Gastroesophageal sphincter (tissue), 3 donors: Measurements from ENCODE around the gene TCEANC2.

Experiments
- POLR2A ChIP-seq, 2 donors: fragments of 450-650 bp; IDR thresholded peaks; one replicate each; pipeline ENCODE4 v1.6.1; 2017; ENCODE audit warnings: antibody characterized with exemption in 2 of 2, mild to moderate bottlenecking in 2 of 2, moderate library complexity in 1 of 2
- TF ChIP-seq, protein P1 (sequence below), 4 experiments: fragments of 200-600 bp in 2 of 4; fragments of 450-650 bp in 2 of 4; sonication (generic) in 1 of 4; IDR thresholded peaks; one replicate each; pipeline ENCODE4 v1.5.1; 2017 to 2019; ENCODE audit warnings: antibody characterized with exemption in 4 of 4, mild to moderate bottlenecking in 2 of 4, moderate library complexity in 2 of 4

DNA sequence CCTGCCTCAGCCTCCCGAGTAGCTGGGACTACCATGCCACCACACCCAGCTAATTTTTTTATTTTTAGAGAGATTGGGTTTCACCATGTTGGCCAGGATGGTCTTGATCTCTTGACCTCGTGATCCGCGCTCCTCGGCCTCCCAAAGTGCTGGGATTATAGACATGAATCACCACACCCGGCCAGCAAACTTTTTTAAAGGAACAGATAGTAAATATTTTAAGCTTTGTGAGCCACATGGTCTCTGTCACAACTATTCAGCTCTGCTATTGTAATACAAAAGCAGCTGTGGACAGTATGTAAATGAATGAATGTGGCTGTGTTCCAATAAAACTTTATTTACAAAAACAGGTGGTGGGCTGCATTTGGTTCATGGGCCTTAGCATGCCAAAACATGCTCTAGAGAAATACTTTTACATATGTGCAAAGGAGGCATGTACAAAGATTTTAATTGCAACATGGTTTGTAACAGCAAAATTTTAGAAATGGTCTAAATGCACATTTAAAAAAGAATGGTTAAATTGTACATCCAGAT, 52.4 kb downstream of the TCEANC2 start:
- TF ChIP-seq POLR2A (IDR thresholded peaks at IDR 0.05): no peak
- TF ChIP-seq, protein P1, sequence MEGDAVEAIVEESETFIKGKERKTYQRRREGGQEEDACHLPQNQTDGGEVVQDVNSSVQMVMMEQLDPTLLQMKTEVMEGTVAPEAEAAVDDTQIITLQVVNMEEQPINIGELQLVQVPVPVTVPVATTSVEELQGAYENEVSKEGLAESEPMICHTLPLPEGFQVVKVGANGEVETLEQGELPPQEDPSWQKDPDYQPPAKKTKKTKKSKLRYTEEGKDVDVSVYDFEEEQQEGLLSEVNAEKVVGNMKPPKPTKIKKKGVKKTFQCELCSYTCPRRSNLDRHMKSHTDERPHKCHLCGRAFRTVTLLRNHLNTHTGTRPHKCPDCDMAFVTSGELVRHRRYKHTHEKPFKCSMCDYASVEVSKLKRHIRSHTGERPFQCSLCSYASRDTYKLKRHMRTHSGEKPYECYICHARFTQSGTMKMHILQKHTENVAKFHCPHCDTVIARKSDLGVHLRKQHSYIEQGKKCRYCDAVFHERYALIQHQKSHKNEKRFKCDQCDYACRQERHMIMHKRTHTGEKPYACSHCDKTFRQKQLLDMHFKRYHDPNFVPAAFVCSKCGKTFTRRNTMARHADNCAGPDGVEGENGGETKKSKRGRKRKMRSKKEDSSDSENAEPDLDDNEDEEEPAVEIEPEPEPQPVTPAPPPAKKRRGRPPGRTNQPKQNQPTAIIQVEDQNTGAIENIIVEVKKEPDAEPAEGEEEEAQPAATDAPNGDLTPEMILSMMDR (IDR thresholded peaks at IDR 0.05): no peak
